Activated CD8-positive, alpha-beta memory T cell treated with anti-CD3 and anti-CD28 coated beads for 1 hour (primary cell): ENCODE data around the gene IQGAP2.
"Not testable (repeated sequence)": the region's sequence is repeated elsewhere in the genome, so short reads cannot be mapped to it uniquely, and the experiment has no call there.

Source experiments
- DNase-seq, 2 donors: peaks; one replicate each; pipeline ENCODE4 v3.0.0-alpha.2; 2020; ENCODE audit warnings: low read depth in 1 of 2; ENCODE audit errors: extremely low read depth in 1 of 2

Gene IQGAP2

DNA sequence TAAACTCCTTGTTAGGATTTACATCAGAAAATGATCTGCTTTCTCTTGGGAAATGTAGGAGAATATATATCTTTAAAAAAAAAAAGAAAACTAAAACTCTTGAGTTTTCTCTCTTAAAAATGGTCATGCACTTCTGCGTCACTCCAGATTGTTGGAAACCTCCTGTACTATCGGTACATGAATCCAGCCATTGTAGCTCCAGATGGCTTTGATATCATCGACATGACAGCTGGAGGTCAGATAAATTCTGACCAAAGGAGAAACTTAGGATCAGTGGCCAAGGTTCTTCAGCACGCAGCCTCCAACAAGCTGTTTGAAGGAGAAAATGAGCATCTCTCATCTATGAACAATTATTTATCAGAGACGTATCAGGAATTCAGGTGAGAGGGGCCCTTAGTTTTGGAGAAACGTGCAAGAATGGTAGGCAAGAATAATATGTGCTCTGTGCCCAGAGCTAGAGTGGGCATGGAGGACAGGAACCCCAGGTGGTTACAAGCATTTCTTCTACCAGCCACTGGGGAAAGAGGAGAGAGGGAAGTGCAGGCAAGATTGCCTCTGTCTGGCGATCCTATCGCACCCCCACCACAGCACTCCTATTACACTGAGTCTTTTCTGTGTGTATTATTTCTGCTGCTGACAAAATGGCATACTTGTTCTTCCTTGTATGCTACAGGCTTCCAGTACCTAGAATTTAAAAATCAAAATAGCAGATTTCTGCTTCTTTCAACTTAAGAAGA is 271.4 kb downstream of the IQGAP2 start:
- DNase-seq: no peak

DNA sequence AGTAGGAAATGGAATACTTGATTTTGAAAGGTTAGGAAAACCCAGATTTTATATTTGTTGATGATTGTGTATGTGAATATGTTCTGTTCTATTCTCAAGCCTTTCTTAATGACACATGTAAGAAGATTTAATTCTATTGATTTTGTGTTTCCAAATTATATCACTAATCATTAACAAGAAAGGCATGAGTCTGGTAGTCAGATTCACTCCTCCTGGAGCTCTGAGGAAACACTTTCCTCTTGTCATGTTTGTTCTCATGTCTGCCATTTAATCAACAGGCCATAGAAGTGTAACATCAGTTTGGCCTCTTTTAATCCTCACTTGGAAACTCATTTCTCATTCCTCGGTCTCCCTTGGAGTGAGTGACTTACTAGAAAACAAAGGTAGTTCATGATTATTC is 272.3 kb downstream of the IQGAP2 start:
- no peak for DNase-seq

DNA sequence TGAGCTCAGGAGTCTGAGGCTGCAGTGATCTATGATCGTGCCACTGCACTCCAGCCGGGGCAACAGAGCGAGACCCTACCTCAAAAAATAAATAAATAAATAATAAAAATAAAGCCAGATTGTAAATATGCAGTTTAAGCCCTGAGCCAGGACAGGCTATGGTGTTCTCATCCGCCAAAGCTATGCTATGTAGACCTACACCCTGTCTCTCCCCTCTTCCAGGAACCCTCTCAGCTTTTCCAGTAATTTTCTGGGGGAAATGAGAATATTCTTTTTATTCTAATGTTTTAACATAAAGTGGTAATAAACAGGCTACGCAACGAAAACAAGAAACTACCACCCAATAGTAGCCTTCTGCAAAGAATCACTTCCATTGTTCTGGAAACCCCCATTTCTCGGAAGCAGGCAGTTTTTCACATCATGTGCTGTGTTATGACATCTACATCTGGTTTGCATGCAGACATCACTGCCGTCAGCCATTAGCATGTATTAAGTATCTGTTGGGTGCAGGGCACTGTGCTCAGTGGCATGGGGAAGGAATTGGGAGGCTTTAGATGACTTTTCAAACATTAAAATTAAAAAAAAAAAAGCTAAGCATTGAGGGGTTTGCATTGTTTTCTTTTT is 274.9 kb downstream of the IQGAP2 start:
- DNase-seq: no peak

DNA sequence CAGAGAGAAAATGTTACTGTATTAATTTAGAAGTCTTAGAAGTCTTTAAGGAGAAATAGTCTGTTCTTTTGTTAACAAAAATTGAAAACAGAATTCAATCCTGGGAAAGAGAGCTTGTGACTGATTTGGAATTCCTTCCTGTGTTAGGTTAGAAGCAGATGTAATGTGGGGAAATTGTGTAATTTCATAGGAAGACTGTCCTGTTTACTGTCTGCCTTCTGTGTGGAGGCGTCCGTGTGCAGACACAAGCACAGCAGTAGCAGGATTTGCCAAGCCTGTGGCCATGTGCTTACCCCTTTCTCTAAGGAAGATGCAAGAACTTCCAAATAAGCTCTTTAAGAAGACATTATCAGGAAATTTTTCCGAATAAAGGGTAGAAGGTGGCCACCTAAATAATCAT is 276.1 kb downstream of the IQGAP2 start:
- no peak for DNase-seq

DNA sequence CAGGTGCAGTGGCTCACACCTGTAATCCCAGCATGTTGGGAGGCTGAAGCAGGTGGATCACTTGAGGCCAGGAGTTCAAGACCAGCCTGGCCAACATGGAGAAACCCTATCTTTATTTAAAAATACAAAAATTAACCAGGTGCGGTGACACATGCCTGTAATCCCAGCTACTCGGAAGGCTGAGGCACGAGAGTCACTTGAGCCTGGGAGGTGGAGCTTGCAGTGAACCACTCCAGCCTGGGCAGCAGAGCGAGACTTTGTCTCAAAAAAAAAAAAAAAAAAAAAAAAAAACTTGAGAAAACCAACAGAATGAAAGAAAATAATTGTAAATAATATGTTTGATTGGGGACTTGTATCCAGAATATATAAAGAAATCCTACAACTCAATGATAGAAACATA is 277.7 kb downstream of the IQGAP2 start:
- DNase-seq: not testable (repeated sequence)

DNA sequence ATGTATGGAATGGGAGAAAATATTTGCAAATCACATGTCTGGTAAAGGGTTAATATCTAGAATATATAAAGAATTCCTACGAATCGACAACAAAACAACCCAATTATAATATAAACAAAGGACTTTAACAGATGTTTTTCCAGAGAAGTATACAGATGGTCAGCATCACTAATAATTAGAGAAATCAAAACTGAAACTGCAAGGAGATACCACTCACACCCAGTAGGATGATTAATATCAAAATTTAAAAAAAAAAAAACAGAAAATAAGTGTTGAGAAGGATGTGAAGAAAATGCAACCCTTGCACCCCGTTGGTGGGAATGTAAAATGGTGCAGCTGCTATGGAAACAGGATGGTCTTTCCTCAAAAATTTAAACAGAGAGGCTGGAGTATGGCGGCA is 278.2 kb downstream of the IQGAP2 start:
- no peak for DNase-seq

DNA sequence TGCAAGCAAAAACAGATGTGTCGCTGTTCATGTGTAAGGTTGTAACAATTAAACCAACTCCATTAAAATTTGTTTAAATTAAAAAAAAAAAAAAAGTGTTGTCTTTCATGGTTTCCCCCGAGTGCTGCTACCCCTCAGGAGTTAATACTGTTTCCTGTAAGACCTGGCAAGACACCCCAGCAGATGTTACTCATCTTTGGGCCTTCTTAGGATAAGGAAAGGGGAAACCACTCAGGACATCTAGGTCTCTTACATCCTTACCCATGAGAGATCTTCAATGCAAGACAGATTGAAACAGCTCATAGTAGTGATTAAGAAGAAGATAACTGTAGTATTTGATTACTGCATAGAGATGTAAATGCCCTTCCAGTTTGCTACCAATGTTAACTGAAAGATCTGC is 279.3 kb downstream of the IQGAP2 start:
- DNase-seq: no peak

DNA sequence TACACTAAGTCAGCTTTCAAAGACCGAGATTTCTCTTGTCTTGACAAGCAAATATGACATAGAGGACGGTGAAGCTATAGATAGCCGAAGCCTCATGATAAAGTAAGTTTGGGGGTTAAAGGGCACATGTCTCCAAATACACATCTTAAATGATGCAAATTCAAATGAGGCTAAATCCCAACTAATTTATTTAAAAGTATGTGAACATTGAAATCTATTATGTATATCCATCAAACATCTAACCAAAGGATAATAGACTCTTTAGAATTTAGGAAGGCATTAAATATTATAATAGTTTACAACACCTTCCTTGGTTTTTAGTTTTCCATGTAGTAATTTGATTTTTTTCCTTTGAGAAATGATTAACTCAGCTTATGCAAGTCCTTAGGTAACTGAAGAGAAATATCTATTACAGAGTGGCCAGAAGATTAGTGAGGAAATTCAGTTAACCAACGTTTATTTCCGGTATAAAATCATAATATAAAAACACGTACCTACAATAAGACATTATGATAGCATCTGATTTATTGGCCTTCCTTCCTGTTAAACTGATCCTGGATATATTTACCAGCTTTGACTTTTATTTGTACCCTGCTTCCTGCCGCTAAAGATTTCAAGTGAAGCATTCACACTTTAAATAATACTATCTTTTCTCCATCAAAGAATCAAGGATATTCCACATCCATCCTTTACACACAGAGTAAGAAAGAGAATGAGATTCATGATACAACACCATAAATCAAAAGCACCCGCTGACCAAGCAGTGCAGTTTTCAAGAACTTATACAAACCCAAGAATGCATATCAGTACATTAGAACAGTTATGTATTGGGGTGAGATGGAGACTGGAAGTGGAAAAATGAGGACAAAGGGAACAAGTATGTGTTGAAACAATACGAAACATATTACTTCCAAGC is 281.0 kb downstream of the IQGAP2 start:
- DNase-seq: no peak

DNA sequence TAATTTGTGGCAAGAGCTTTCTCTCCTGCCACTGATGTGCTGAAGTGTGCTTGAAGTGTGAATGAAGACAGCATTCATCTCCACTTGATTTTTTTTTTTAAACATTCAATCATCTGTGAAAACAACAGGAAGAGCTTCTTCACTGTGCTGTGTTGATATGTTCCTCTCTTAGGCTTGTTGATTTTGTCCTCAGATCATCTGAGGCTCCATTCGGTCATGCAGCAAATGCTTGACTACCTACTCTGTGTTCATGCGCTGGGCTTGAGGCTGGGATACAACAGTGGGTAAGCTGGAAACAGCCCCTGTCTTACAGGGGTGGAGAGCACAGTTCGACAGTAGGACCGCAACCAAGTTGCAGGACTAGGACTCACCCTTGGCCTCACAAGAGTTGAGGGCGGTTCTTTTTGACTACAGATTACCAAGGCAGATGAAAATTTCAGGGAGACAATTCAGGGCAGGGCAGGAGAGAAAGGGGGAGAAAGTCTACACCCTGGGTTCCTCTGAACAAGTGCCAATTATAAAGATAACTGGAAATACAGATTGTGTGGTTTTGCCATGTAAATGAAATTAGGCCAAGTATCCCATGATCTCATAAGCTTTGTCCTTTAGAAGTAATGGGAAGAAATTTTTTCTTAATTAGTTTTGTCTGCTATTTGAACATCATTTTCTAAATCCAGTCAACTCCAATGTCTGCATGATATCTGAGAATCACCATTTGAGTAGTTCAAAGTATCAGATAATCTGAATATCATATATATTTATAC is 281.9 kb downstream of the IQGAP2 start:
- no peak for DNase-seq

DNA sequence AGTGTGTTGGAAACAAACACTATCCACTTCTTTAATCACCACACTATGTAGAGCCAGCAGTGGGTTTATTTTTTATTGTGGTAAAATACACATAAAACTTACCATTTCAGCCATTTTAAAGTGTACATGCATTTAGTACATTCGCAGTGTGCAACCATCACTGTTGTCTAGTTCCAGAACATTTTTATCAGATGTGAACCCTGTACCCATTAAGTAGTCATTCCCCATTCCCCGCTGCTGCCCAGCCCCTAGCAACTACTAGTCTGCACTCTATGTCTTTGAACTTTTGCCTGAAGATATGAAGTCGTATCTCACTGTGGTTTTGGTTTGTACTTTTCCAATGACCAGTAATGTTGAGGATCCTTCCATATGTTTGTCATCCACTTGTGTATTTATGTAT is 282.6 kb downstream of the IQGAP2 start:
- no peak for DNase-seq

DNA sequence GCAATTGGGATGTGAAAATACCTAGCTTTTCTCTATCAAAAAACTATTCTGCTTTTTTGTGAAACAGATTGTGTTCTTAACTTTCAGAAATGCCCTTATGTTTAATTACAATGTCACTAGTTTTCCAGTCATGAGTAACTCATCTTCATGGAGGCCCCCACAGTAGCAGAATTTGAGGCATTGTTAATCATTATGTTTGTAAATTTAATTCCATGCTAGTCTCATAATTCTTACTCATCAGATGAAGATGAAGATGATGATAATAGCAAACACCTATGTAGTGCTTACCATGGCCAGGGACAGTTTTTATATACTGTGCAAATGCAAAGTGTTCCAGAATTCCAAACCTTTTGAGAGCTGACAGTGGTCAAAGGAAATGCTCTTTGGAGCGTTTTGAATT is 285.1 kb downstream of the IQGAP2 start:
- no peak for DNase-seq

DNA sequence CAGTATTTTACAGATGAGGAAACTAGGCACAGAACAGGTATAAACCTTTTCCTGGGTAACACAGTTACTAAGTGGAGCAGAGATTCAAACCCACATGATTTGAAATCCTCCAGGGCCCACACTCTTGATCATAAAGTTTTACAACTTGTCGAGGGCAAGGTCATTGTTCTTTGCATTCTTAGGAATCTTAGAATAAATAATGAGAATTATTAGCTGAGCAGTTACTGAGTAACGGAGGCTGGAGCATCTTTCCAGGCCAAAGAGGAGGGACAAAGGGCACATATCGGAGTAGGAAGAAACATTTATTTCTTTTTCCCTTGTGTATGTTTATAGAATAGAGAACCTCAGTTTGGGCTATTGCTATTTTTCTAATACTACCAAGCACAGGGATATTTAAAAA is 285.8 kb downstream of the IQGAP2 start:
- DNase-seq: no peak

DNA sequence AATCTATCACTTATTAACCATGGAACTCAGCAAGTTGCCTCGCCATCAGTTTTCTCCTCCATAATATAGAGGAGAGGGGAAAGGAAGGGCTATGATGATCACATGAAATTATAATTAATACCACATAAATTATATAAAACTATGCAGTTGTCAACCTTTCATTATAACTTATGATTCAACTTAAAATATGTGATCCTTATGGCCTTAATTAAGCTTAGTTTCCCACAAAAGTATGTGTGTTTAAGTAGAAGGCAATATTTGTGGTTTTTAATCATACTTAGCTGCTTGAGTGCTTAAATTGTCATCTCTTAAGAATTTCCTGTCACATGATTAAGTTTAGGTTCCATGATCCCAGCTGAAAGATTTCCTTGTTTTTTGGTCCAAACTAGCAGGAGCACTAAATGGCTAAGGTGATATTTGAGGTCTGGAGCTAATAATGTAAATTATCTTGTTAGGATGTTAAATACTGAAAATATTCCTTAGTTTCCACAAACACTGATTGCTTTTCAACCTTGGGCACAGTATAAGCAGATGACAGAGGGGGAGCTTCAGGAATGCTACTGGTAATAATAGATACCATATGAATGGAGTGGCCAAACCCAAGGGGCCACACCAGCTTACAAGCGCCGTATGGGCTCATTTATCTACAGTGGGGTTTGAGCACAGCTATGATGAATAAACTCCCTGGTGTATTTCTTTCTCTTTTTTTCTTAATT is 286.4 kb downstream of the IQGAP2 start:
- DNase-seq: no peak

DNA sequence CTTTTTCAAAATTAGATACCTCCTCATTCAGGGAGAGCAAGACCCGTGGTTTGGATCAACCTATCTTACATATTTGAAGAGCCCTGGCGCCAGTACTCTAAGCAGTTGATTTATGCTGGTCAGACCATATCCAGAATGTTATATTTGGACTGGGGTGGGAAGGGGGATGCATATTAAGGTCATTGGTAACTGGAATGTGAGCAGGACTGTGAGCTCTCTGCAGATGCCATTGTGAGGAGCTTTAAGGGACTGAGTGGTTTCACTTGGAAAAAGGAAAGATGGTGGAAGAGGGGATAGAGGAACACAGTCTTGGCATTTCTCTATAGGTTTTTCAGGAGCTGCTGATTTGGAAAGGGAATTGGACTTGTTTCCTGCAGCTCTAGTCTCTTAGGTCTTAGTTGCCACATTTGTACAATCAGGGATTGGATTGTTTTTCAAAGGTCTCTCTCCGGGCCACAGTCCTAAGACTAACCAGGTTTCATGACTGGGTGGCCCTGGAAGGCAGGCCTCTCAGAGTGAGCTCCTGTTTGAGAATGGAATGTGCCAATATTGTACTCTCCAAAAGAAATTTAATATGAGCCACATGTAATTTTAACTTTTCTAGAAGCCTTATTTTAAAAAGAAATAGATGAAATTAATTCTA is 287.1 kb downstream of the IQGAP2 start:
- DNase-seq: no peak

DNA sequence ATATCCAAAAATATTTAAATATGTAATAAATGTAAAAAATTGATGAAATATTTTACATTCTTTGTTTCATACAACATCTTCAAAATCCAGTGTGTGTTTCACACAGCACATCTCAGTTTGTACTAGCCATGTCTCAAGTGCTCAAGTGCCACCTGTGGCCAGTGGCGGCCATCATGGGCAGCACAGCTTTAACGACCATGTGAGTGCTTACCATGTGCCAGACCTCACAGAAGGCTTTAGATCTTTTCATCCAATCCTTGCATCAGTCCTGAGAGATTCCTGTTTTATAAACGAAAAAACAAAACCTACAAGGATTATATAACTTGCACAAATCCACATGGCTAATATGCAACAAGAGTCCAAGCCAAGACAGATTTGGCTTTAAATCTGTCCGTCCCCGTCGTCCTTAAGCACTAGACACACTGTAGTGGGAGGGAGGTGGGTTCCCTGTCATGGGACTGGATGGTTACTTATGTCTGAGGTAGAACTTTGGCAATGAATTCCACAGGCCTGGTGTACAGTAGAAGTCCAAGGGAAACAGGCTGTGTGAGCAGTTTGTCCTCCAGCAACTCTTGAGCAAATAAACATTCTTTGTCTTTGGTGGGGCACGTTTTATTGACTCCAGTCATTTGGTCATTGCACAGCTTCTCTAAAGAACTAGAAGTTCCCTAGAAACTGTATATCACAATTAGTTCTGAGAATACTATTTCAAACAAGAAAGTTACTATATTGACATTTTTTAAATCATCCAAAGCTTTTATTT is 287.8 kb downstream of the IQGAP2 start:
- DNase-seq: no peak

DNA sequence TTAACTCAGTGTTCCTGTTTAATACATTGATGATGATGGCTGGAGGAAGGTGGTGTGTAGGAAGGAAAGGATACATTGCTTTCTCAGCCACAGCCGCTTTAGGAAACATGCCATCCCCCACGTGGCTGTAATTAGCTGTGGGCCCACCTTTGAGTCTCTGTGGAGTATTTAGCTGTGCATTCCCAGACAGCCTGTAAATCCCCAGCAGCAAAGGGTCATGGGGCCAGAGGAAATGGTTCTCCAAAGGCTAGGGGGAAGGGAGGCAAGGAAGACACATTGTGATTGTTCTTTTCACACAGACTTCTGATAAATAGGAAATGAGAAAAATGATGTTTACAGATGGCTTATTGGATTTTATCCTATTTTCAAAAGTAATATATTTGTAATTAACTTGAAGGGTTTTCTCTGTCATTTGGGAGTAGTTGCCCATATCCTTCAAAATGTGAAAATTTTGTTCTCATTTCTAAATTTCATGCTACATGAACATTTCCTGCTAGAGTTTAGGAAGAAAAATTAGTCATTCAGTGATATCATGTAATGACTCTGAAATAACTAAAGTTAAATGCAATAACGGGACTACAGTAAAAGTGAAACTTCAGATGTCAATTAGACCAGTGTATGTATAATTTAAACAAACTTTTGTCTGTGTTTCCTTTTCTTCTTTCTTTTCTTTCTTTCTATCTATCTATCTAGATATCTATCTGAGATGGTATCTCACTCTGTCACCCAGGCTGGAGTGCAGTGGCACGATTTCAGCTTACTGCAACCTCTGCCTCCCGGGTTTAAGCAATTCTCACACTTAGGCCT is 288.6 kb downstream of the IQGAP2 start:
- DNase-seq: no peak

DNA sequence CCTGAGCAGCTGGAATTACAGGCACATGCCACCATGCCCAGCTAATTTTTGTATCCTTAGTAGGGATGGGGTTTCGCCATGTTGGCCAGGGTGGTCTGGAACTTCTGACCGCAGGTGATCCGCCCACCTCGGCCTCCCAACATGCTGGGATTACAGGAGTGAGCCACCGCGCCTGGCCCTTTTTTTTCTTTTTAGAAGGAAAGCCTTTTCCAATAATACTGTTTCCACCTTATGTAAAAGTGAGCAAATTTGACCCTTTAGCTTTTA is 289.1 kb downstream of the IQGAP2 start:
- DNase-seq: no peak

DNA sequence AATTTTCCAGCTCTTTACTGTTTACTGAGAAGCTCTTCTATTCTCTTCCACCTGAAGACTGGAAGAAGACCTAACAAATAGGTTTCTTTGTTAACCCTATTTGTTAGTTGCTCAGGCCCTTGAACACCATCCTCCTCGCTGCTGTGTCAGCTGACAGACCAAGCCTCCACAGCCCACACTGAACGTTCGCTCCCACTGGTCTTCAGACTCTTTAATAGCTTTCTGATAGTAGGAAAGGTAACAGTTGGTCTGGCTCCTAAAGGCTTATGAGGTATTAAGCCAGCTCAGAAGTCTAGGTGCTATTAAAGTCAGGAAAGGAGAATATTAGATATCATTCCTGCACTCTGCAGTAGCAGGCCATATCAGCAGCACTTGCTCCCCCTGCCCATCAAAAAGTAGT is 289.6 kb downstream of the IQGAP2 start:
- no peak for DNase-seq

DNA sequence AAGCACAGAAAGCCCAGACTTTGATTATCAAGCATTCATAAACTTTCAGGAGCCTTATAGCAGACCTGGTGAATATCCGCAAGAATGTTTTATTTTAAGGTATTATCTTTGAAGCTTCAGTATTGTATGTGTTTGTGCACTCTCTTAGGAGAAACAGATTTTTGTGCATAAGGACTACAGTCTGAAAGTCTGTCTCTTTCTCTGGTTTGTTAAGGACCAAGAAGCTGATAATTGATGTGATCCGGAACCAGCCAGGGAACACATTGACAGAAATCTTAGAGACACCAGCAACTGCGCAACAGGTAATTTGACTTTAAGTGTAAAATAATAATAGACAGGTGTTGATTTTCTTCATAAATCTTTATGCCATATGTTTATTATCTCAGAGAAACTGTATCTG is 290.1 kb downstream of the IQGAP2 start:
- no peak for DNase-seq
